ENCODE data around the gene FOXO3. TPM values are rescaled to one million over a fixed set of nuclear protein-coding genes. Genes with fewer than 3 reads are reported as not detected.

Gene FOXO3
- total and polyA plus RNA-seq, 2 of the 13 experiments (the other 11 are each of a cell fraction or from before 2014, with no cell fraction given): 16.0 to 22.5 TPM

- TF ChIP-seq ZNF766 (CRISPR knock-in tag; IDR thresholded peaks at IDR 0.05; ENCODE audit: borderline replicate concordance): no peak
- TF ChIP-seq RBM39 (IDR thresholded peaks at IDR 0.05; ENCODE audit: low read depth, low read length, poor library complexity, severe bottlenecking): no peak
- no peak for TF ChIP-seq GATAD1 (CRISPR knock-in tag; IDR thresholded peaks at IDR 0.05)
- no peak for TF ChIP-seq ZSCAN12 (CRISPR knock-in tag; IDR thresholded peaks at IDR 0.05)
- TF ChIP-seq LBX2 (CRISPR knock-in tag; IDR thresholded peaks at IDR 0.05; ENCODE audit: borderline replicate concordance): no peak
- TF ChIP-seq MAZ (IDR thresholded peaks at IDR 0.05; ENCODE audit: borderline replicate concordance, low read depth, low read length): no peak
- TF ChIP-seq MAZ (CRISPR knock-in tag; IDR thresholded peaks at IDR 0.05; ENCODE audit: low read depth): no peak
- no peak for TF ChIP-seq REL (CRISPR knock-in tag; conservative IDR thresholded peaks at IDR 0.05)
- TF ChIP-seq ZNF749 (CRISPR knock-in tag; IDR thresholded peaks at IDR 0.05; ENCODE audit: borderline replicate concordance): no peak
- no peak for TF ChIP-seq ATF6 (CRISPR knock-in tag; conservative IDR thresholded peaks at IDR 0.05)
- 0 out of 5 replicates have a peak, but pooled peaks cover 0 to 6% of the 10 kb centered on the region in 2 experiments for H3K36me3 ChIP-seq (replicated peaks in 1 of 2; ENCODE audit: control insufficient read depth in 1 of 2, insufficient read depth in 2 of 2, low read length in 2 of 2)
- no peak overlapping the region for H3K4me3 ChIP-seq (replicated peaks in 1 of 3; ENCODE audit: insufficient read depth in 1 of 3, low read depth in 2 of 3, low read length in 3 of 3)
- H3K79me2 ChIP-seq (ENCODE audit: insufficient read depth, low read length): peaks cover 85% of the 10 kb centered on the region
- peaks cover 39% of the 10 kb centered on the region for H3K4me1 ChIP-seq (ENCODE audit: insufficient read depth, low read length)
- WGBS (ENCODE audit: low lambda C conversion rate): 94% methylated on average over 5 of the region's 5 CpGs
- H3K4me2 ChIP-seq (ENCODE audit: low read depth, low read length): no peak overlapping the region
- intact Hi-C loops (cut with micrococcal nuclease; ENCODE audit: unreplicated experiment) (no loop called here), in situ Hi-C loops (cut with HindIII; ENCODE audit: extremely low pct_ligation_motif_present, low pct_unique_long_range_greater_than_20kb) (no loop called here)
- no TSS peak for BruUV-seq (replicated peaks)
- H2AFZ ChIP-seq (ENCODE audit: low read length): no peak overlapping the region
- POLR2A ChIA-PET: interaction anchor here (0.9 kb wide), 1 partner anchor 49 kb away, joined by 3 read pairs; no protein-coding TSS in a partner anchor
- no peak overlapping the region for H3K27ac ChIP-seq (ENCODE audit: extremely low read length, insufficient read depth, low read length)
- CTCF ChIA-PET (ENCODE audit: low intra/inter-chr PET ratio, low total read pairs): no interaction called here
- H3K9me3 ChIP-seq (ENCODE audit: low read length): peaks cover 3% of the 10 kb centered on the region; the same call in 1 of the 2 replicates
- H3K27me3 ChIP-seq (ENCODE audit: control insufficient read depth in 1 of 2, insufficient read depth in 2 of 2, low read length in 2 of 2): no peaks in the 10 kb centered on the region
- peaks cover 40% of the 10 kb centered on the region for H4K20me1 ChIP-seq (ENCODE audit: insufficient read depth, low read length)
- H3K9ac ChIP-seq (ENCODE audit: insufficient read depth, low read depth, low read length): no peak overlapping the region
- ATAC-seq: no peak
- no peak for DNase-seq (ENCODE audit: low spot score)
- FAIRE-seq: no peak
Observed at GRCh38 chr6:108609276-108609769, 48.6 kb downstream of the FOXO3 start.
